HL-60/S4 treated with phorbol 12-myristate 13-acetate at 8.2 ng/mL for 4 days and 3 days (cell line): ENCODE data around the gene TLE1.
"Not testable (repeated sequence)": the region's sequence is repeated elsewhere in the genome, so short reads cannot be mapped to it uniquely, and the experiment has no call there.

Experiments used
- in situ Hi-C: fragments of 300-500 bp; cut with MboI; formaldehyde crosslinking; loops from 2 replicates; pipeline ENCODE4 v1.15.0; 2022; ENCODE audit warnings: low sequenced_read_pairs

The TLE1 gene

GRCh38 chr9:81656871-81657337 is 32.4 kb downstream of the TLE1 start:
- in situ Hi-C loops: no loop called here

GRCh38 chr9:81656004-81656403 is 33.3 kb downstream of the TLE1 start:
- in situ Hi-C loops: no loop called here

- in situ Hi-C loops: no loop called here
Measured at GRCh38 chr9:81653240-81653639, 36.1 kb downstream of the TLE1 start.

- in situ Hi-C loops: no loop called here
Measured at GRCh38 chr9:81652058-81652687, 37.2 kb downstream of the TLE1 start.

GRCh38 chr9:81650586-81651515 is 38.5 kb downstream of the TLE1 start:
- in situ Hi-C loops: no loop called here

- in situ Hi-C loops: no loop called here
Measured at GRCh38 chr9:81649475-81650240, 39.7 kb downstream of the TLE1 start.

- in situ Hi-C loops: no loop called here
Measured at GRCh38 chr9:81648891-81649290, 40.5 kb downstream of the TLE1 start.

- in situ Hi-C loops: no loop called here
Measured at GRCh38 chr9:81646337-81646736, 43.0 kb downstream of the TLE1 start.

- in situ Hi-C loops: not testable (repeated sequence)
Measured at GRCh38 chr9:81644513-81644912, 44.8 kb downstream of the TLE1 start.

GRCh38 chr9:81637276-81637675 is 52.1 kb downstream of the TLE1 start:
- in situ Hi-C loops: no loop called here

- in situ Hi-C loops: no loop called here
Measured at GRCh38 chr9:81636255-81636599, 53.1 kb downstream of the TLE1 start.

GRCh38 chr9:81635521-81636254 is 53.7 kb downstream of the TLE1 start:
- in situ Hi-C loops: no loop called here

GRCh38 chr9:81634915-81635516 is 54.3 kb downstream of the TLE1 start:
- in situ Hi-C loops: no loop called here

GRCh38 chr9:81633952-81634854 is 55.1 kb downstream of the TLE1 start:
- in situ Hi-C loops: no loop called here

- in situ Hi-C loops: no loop called here
Measured at GRCh38 chr9:81632599-81632998, 56.7 kb downstream of the TLE1 start.

- in situ Hi-C loops: no loop called here
Measured at GRCh38 chr9:81631218-81631745, 58.1 kb downstream of the TLE1 start.

- in situ Hi-C loops: no loop called here
Measured at GRCh38 chr9:81629440-81629839, 59.9 kb downstream of the TLE1 start.

GRCh38 chr9:81628897-81629296 is 60.5 kb downstream of the TLE1 start:
- in situ Hi-C loops: no loop called here

- in situ Hi-C loops: no loop called here
Measured at GRCh38 chr9:81627481-81627880, 61.9 kb downstream of the TLE1 start.
